Liver (tissue), 3 donors: ENCODE results near the gene ADGRV1.

Experiments used
- JUND ChIP-seq, 2 donors: IDR thresholded peaks; 2 replicates each; pipeline ENCODE4 v1.6.1; 2016; ENCODE audit warnings: antibody characterized with exemption in 2 of 2
- RAD21 ChIP-seq, 2 donors: IDR thresholded peaks; 2 replicates each; pipeline ENCODE4 v1.6.1; 2016; ENCODE audit warnings: antibody characterized with exemption in 2 of 2, mild to moderate bottlenecking in 2 of 2
- RXRA ChIP-seq, 2 donors: IDR thresholded peaks; 2 replicates each; pipeline ENCODE4 v1.6.1; 2017 to 2018; ENCODE audit warnings: antibody characterized with exemption in 2 of 2, mild to moderate bottlenecking in 1 of 2
- TF ChIP-seq, protein P1 (sequence below): fragments of 150-350 bp; IDR thresholded peaks from 2 replicates; pipeline ENCODE4 v1.5.1; 2017; ENCODE audit warnings: improper control_type of control experiment, low read depth, low read length; ENCODE audit not compliant: missing input control
- TF ChIP-seq, protein P2 (sequence below): IDR thresholded peaks from 2 replicates; pipeline ENCODE4 v1.6.1; 2016; ENCODE audit warnings: antibody characterized with exemption, mild to moderate bottlenecking
- donor health status: healthy.
- donor health status: healthy.

- TF ChIP-seq RAD21 (IDR thresholded peaks at IDR 0.05) (no peak), RXRA (IDR thresholded peaks at IDR 0.05) (no peak), JUND (IDR thresholded peaks at IDR 0.05) (no peak)
- TF ChIP-seq, protein P1, sequence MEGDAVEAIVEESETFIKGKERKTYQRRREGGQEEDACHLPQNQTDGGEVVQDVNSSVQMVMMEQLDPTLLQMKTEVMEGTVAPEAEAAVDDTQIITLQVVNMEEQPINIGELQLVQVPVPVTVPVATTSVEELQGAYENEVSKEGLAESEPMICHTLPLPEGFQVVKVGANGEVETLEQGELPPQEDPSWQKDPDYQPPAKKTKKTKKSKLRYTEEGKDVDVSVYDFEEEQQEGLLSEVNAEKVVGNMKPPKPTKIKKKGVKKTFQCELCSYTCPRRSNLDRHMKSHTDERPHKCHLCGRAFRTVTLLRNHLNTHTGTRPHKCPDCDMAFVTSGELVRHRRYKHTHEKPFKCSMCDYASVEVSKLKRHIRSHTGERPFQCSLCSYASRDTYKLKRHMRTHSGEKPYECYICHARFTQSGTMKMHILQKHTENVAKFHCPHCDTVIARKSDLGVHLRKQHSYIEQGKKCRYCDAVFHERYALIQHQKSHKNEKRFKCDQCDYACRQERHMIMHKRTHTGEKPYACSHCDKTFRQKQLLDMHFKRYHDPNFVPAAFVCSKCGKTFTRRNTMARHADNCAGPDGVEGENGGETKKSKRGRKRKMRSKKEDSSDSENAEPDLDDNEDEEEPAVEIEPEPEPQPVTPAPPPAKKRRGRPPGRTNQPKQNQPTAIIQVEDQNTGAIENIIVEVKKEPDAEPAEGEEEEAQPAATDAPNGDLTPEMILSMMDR = no peak
- TF ChIP-seq, protein P2, sequence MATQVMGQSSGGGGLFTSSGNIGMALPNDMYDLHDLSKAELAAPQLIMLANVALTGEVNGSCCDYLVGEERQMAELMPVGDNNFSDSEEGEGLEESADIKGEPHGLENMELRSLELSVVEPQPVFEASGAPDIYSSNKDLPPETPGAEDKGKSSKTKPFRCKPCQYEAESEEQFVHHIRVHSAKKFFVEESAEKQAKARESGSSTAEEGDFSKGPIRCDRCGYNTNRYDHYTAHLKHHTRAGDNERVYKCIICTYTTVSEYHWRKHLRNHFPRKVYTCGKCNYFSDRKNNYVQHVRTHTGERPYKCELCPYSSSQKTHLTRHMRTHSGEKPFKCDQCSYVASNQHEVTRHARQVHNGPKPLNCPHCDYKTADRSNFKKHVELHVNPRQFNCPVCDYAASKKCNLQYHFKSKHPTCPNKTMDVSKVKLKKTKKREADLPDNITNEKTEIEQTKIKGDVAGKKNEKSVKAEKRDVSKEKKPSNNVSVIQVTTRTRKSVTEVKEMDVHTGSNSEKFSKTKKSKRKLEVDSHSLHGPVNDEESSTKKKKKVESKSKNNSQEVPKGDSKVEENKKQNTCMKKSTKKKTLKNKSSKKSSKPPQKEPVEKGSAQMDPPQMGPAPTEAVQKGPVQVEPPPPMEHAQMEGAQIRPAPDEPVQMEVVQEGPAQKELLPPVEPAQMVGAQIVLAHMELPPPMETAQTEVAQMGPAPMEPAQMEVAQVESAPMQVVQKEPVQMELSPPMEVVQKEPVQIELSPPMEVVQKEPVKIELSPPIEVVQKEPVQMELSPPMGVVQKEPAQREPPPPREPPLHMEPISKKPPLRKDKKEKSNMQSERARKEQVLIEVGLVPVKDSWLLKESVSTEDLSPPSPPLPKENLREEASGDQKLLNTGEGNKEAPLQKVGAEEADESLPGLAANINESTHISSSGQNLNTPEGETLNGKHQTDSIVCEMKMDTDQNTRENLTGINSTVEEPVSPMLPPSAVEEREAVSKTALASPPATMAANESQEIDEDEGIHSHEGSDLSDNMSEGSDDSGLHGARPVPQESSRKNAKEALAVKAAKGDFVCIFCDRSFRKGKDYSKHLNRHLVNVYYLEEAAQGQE = no peak
Measured at GRCh38 chr5:90558344-90559192, at the start of gene ADGRV1.
